Fibroblast of villous mesenchyme (primary cell): ENCODE measurements around the gene MZF1. TPM values are rescaled to one million over a fixed set of nuclear protein-coding genes. Genes with fewer than 3 reads are reported as not detected.

Source experiments
- DNase-seq: peaks from one replicate; pipeline ENCODE4 v3.0.0-alpha.2; 2010; ENCODE audit warnings: low read depth
- H3K4me3 ChIP-seq: 2 replicates; pipeline ENCODE4 v1.5.1; 2011; ENCODE audit warnings: low read depth, mild to moderate bottlenecking, low read length
- total RNA-seq: library from RNA; depleted of rRNA; stranded (reverse); fragments of >200 nt; gene quantifications from 2 replicates; pipeline ENCODE4 v1.2.3, GENCODE V29; 2012
- TF ChIP-seq, protein P1 (sequence below): IDR thresholded peaks from 2 replicates; pipeline ENCODE4 v1.5.1; 2012; ENCODE audit warnings: low read depth, mild to moderate bottlenecking, low read length; ENCODE audit not compliant: insufficient read depth

Gene MZF1
- total RNA-seq, 1 donor = 15.5 TPM

DNA sequence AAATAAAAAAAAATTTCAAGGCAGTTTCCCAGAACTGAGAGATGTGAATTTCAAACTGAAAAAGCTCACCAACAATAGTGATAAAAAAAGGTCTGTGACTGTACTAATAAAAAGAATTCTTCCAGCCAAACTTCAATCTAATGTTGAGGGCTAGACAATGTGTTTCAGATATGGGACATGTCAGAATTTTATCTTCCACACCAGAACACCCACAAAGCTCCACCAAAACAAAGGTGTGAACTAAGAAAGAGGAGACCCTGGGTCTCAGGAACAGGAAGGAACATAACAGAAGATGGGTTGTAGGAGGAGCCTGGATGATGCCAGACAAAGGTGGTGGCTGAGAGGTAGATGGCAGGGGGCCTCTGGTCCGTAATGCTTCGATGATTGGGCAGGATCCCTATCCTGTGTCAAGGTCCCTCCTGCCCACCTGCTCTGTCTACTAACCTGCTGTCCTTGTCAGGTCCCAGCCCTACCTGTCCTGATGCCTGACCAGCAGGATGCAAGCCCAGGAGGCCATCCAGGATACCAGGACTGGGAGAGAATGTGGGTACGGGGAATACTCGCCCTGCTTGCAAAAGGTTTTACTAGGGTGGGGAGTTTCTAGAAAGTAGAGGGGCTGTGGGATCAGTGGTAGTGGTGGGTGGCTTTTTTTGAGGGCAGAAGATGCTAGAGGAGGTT, 4.5 kb downstream of the MZF1 start:
- TF ChIP-seq, protein P1, sequence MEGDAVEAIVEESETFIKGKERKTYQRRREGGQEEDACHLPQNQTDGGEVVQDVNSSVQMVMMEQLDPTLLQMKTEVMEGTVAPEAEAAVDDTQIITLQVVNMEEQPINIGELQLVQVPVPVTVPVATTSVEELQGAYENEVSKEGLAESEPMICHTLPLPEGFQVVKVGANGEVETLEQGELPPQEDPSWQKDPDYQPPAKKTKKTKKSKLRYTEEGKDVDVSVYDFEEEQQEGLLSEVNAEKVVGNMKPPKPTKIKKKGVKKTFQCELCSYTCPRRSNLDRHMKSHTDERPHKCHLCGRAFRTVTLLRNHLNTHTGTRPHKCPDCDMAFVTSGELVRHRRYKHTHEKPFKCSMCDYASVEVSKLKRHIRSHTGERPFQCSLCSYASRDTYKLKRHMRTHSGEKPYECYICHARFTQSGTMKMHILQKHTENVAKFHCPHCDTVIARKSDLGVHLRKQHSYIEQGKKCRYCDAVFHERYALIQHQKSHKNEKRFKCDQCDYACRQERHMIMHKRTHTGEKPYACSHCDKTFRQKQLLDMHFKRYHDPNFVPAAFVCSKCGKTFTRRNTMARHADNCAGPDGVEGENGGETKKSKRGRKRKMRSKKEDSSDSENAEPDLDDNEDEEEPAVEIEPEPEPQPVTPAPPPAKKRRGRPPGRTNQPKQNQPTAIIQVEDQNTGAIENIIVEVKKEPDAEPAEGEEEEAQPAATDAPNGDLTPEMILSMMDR = no peak
- H3K4me3 ChIP-seq = no peak overlapping the region
- no peak for DNase-seq

DNA sequence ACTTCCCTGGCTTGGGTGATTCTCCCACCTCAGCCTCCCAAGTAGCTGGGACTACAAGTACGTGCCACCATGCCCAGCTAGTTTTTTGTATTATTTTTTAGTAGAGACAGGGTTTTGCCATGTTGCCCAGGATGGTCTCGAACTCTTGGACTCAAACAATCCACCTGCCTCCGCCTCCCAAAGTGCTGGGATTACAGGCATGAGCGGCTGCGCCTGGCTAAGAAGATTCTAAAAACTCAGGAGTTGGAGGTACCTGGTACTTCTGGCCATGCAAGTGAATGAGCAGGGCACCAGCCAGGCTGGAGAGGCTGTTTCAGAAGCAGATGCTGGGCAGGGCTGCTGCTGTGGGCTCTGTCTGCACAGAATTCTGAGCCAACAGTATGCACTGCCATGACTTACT, 6.1 kb downstream of the MZF1 start:
- no peak for DNase-seq
- TF ChIP-seq, protein P1 = no peak
- no peak overlapping the region for H3K4me3 ChIP-seq

DNA sequence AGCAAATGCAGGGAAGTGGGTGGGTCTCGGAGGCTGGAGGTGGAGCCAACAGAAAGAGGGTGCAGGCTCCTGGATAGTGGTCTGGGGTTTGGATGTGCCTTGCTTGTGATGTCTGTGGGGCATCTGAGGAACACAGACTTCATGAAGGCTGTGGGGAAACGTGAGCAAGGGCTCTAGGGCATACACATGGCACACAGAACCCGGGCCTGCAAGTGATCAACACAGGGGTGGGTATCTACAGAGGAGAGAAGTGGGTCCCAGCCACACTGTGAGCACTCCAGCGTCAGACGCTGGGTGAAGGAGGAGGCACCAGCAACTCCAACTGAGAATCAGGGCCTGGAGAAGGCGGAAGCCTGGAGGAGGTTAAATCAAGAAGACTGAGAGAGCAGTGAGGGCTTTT, 9.3 kb downstream of the MZF1 start:
- no peak for DNase-seq
- TF ChIP-seq, protein P1 = no peak
- no peak overlapping the region for H3K4me3 ChIP-seq

DNA sequence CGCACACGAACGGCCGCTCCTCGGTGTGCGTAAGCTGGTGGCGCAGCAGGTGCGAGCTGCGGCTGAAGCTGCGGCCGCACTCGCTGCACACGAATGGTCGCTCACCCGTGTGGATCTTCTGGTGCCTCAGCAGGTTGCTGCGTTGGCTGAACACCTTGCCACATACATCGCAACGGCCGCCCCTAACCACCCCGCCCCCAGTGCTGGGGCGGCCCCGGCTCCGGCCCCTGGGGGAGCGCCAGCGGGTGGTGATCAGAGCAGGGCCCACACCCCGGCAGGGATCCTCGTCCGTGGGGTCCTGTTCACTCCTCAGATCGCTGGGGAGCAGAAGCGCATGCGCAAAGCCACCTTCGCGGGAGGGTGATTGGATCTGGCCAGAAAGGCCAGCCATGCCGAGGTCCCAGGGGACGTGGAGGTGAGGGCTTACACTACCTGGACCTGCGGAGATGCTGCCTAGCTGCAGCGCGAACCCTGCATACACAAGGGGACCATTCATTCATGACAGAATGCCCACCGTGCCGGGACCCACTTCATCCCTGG, 10.0 kb downstream of the MZF1 start:
- DNase-seq = no peak
- H3K4me3 ChIP-seq = peak overlapping the region; percentile 50
- TF ChIP-seq, protein P1 = no peak

DNA sequence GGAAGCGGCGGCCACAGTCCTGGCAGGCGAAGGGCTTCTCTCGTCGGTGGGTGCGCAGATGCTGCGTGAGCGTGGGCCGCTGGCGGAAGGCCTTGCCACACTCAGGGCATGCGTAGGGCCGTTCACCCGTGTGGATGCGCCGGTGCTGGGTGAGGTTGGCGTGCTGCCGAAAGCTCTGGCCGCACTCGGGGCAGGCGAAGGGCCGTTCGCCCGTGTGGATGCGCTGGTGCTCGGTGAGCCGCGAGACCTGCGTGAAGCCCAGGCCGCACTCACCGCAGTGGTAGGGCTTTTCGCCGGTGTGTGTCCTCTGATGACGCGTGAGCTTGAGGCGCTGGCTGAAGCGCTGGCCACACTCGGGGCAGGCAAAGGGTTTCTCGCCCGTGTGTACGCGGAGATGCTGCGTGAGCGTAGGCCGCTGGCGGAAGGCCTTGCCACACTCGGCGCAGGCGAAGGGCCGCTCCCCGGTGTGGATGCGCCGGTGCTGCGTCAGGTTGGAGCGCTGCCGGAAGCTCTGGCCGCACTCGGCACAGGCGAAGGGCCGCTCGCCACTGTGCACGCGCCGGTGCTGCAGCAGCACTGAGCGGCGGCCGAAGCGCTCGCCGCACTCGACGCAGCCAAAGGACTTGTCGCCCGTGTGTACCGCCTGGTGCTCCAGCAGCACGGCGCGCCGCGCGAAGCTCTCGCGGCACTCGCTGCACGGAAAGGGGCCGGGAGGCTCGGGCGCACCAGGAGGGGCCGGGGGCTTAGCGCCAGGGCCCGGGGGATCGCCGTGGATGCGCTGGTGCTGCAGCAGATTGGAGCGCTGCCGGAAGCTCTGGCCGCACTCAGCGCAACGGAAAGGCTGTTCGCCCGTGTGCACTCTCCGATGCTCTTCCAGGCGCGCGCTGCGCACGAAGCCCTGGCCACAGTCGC, 10.8 kb downstream of the MZF1 start:
- peak overlapping the region; percentile 50 for H3K4me3 ChIP-seq
- peak; percentile 44 for DNase-seq
- TF ChIP-seq, protein P1 = no peak

DNA sequence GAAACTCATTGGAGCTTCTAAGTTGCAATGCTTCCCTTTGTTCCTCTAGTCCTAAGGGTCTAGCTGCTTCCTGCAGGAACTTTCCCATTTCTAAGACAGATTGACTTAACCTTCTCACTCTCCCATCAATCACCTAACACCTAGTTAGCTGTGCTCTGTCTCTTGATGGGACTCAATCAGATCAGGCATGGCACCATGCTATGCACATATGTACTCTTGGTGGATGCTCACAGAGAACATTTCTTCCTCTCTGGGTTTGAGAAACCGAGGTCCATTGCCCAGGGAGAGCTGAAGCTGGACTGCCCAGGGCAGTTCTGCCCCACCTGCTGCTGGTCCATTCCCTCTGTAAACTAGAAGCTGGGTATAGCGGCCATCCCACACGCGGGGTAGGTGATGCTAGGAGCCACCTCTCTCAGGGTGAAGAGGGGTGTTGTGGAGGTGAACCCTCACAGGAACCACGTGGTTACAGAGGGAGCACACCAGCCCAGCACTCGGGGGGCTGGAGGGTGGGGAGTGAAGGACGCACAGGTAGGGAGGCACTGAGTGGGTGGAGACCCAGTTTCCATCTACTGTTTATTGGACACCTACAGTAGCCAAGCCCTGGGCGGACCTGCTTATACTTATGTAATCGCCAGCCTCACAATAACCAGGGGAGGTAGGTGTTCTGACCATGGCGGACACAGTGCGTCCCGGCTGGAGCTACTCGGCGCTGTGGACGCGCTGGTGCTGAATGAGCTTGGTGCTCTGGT, 11.6 kb downstream of the MZF1 start:
- TF ChIP-seq, protein P1 = no peak
- peak overlapping the region; percentile 50 for H3K4me3 ChIP-seq
- DNase-seq = no peak
